Spleen (tissue), 11 donors: ENCODE measurements around the gene ATG16L1. TPM values are rescaled to one million over a fixed set of nuclear protein-coding genes. Genes with fewer than 3 reads are reported as not detected.

Experiments
- DNase-seq: peaks from one replicate; pipeline ENCODE4 v3.0.0-alpha.2; 2020
- H3K27ac ChIP-seq, 8 donors: fragments of 200-600 bp; sonication (generic) in 7 of 8; 1 replicate in 4 of 8; 2 replicates in 4 of 8; pipeline versions ENCODE4 v1.5.0 to v1.8.0; 2016 to 2021; ENCODE audit warnings: inconsistent platforms in 4 of 8, mild to moderate bottlenecking in 4 of 8, moderate library complexity in 1 of 8
- H3K27me3 ChIP-seq, 7 donors: fragments of 200-600 bp; sonication (generic) in 6 of 7; replicated peaks in 1 of 7; 1 replicate in 4 of 7; 2 replicates in 3 of 7; pipeline versions ENCODE4 v1.5.0 to v1.8.0; 2016 to 2021; ENCODE audit warnings: inconsistent platforms in 3 of 7, mild to moderate bottlenecking in 1 of 7
- H3K36me3 ChIP-seq, 6 donors: fragments of 200-600 bp; sonication (generic) in 5 of 6; 1 replicate in 4 of 6; 2 replicates in 2 of 6; pipeline versions ENCODE4 v1.5.0 to v1.8.0; 2016 to 2021; ENCODE audit warnings: inconsistent platforms in 2 of 6
- H3K4me1 ChIP-seq, 6 donors: fragments of 200-600 bp; sonication (generic) in 5 of 6; 1 replicate in 3 of 6; 2 replicates in 3 of 6; pipeline versions ENCODE4 v1.5.0 to v1.8.0; 2016 to 2021; ENCODE audit warnings: inconsistent platforms in 3 of 6
- H3K4me3 ChIP-seq, 8 donors: fragments of 200-600 bp; sonication (generic) in 7 of 8; 1 replicate in 4 of 8; 2 replicates in 4 of 8; pipeline versions ENCODE4 v1.5.0 to v1.8.0; 2016 to 2021; ENCODE audit warnings: inconsistent platforms in 4 of 8, mild to moderate bottlenecking in 4 of 8, moderate library complexity in 2 of 8
- H3K9me3 ChIP-seq, 8 donors: fragments of 200-600 bp; sonication (generic) in 7 of 8; 1 replicate in 4 of 8; 2 replicates in 4 of 8; pipeline versions ENCODE4 v1.5.0 to v1.8.0; 2016 to 2021; ENCODE audit warnings: inconsistent platforms in 4 of 8
- POLR2A ChIP-seq, 3 donors: fragments of 450-650 bp; IDR thresholded peaks; one replicate each; pipeline ENCODE4 v1.5.1; 2017; ENCODE audit warnings: antibody characterized with exemption in 3 of 3, mild to moderate bottlenecking in 1 of 3
- POLR2AphosphoS5 ChIP-seq, 3 donors: sonication (generic); formaldehyde crosslinking; IDR thresholded peaks; one replicate each; pipeline ENCODE4 v1.5.1; 2017; ENCODE audit warnings: antibody characterized with exemption in 3 of 3
- WGBS, 5 donors: extraction: QIAGEN DNeasy Blood & Tissue Kit in 3 of 5; methylation state at CpG; one replicate each; pipeline versions ENCODE4 v1.1.5 to v1.1.7; 2013 to 2018; 5-methylcytosine and 5-hydroxymethylcytosine counted together
- intact Hi-C: fragments of 100-400 bp; cut with DNase I; formaldehyde crosslinking; loops from one replicate; pipeline ENCODE4 v1.15.0; 2023; ENCODE audit warnings: low total_unique reads
- polyA plus RNA-seq, 3 donors: library from polyadenylated mRNA; stranded (reverse); fragments of 200-250 nt; gene quantifications; one replicate each; pipeline ENCODE4 v1.2.1, GENCODE V29; 2013
- total RNA-seq, 7 donors: library from RNA; depleted of rRNA in 3 of 7; stranded (reverse); fragments of >200 nt in 3 of 7; fragmentation: NEBNext Ultra II Directional in 4 of 7; extraction: Animal tissue kit (Norgen Biotek cat#: 25700) in 4 of 7; gene quantifications; one replicate each; pipeline versions ENCODE4 v1.1.0 to v1.2.1, GENCODE V29; 2016 to 2021
- TF ChIP-seq, protein P1 (sequence below), 11 experiments: fragments of 200-600 bp in 7 of 11; fragments of 450-650 bp in 4 of 11; sonication (generic) in 4 of 11; IDR thresholded peaks in 8 of 11; conservative IDR thresholded peaks in 3 of 11; 1 replicate in 7 of 11; 2 replicates in 4 of 11; pipeline versions ENCODE4 v1.4.0 to v1.8.0; 2016 to 2021; ENCODE audit warnings: antibody characterized with exemption in 11 of 11, inconsistent platforms in 4 of 11, mild to moderate bottlenecking in 1 of 11
- donor health status: healthy with polysubstance abuse.
- donor health status: DM: no; HTN: no; CAD: no; lungs with moderate emphysema.
- donor health status: DM: no; HTN: no; CAD: no.
- donor health status: Bipolar disorder and iron deficiency.
- donor health status: healthy.
- donor health status: DM: no; HTN: no; CAD: no.
- donor health status: DM: yes; HTN: yes; CAD: no.

Gene ATG16L1
- total and polyA plus RNA-seq, 10 donors = 12.0 to 45.8 (median 32.3) TPM

DNA sequence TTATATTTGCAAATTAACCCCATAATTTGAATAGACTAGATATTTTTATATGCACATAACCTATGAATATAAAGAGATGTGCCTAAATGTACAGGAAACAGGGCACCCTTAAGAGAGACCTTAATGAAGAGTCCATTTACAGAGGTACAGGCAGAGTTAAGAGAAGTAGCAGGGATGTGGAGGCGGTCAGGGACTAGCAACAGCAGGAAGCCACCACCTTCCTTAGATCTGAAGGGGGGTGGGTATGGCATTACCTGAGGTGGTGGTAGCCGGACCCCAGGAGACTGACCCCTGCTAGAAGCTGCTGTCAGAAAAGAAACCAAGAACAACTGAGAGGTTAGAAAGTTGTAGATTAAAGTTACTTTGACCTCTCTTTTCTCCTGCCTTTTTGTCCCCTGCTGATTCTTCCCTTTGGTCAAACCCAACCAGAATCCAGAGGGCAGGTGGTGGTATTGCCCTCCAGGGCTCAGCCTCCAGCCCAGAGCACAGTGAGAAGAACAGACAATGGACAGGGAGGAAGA lies 24.9 kb upstream of the ATG16L1 start:
- intact Hi-C loops = no loop called here
- Histone ChIP-seq H3K9me3 (no peaks in the 10 kb centered on the region), H3K27me3 (no peaks in the 10 kb centered on the region), H3K36me3 (no peaks in the 10 kb centered on the region), H3K4me1 (peaks cover 0 to 18% (median 1%) of the 10 kb centered on the region in 6 donors), H3K4me3 (no peak overlapping the region), H3K27ac (no peak overlapping the region)
- WGBS, 5 donors = 76 to 88% (median 83%) methylated on average over 2 of the region's 2 CpGs
- TF ChIP-seq POLR2AphosphoS5 (IDR thresholded peaks at IDR 0.05) (no peak), POLR2A (IDR thresholded peaks at IDR 0.05) (no peak)
- TF ChIP-seq, protein P1, sequence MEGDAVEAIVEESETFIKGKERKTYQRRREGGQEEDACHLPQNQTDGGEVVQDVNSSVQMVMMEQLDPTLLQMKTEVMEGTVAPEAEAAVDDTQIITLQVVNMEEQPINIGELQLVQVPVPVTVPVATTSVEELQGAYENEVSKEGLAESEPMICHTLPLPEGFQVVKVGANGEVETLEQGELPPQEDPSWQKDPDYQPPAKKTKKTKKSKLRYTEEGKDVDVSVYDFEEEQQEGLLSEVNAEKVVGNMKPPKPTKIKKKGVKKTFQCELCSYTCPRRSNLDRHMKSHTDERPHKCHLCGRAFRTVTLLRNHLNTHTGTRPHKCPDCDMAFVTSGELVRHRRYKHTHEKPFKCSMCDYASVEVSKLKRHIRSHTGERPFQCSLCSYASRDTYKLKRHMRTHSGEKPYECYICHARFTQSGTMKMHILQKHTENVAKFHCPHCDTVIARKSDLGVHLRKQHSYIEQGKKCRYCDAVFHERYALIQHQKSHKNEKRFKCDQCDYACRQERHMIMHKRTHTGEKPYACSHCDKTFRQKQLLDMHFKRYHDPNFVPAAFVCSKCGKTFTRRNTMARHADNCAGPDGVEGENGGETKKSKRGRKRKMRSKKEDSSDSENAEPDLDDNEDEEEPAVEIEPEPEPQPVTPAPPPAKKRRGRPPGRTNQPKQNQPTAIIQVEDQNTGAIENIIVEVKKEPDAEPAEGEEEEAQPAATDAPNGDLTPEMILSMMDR (IDR thresholded peaks at IDR 0.05 in 8 of 11, conservative IDR thresholded peaks at IDR 0.05 in 3 of 11) = no peak
- no peak for DNase-seq

DNA sequence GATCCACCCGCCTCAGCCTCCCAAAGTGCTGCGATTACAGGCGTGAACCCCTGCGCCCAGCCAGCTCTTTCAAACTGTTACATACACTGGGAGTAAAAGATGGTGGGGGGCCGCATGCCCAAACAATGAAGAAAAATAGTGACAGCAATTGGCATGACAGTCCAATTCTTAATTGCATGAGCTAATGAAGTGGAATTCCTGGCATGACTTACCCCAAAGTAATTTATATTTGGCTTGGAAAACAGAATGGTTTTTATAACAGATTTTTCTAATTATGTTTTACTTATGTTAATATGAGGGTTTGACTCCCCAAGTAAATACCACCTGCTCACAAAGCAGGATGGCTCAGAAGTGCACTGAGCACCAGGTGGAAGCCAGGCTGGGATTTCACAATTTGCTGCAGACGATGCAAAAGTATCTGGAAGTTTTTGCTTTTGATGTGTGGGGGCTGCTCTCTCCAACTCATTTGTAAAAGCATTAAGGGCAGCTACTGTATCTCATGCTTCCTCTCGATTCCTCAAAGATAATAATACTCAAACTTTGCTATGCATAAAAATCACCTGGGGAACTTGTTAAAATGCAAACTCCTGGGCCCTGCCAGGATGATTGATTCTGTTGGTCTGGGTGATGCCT lies 24.0 kb upstream of the ATG16L1 start:
- H3K27ac ChIP-seq = no peak overlapping the region
- peaks cover 0 to 25% (median 6%) of the 10 kb centered on the region in 6 donors for H3K4me1 ChIP-seq
- DNase-seq = no peak
- no peaks in the 10 kb centered on the region for H3K27me3 ChIP-seq
- H3K9me3 ChIP-seq = no peaks in the 10 kb centered on the region
- H3K36me3 ChIP-seq = no peaks in the 10 kb centered on the region
- intact Hi-C loops = no loop called here
- H3K4me3 ChIP-seq = no peak overlapping the region
- 84 to 91% (median 86%) methylated on average over 7 of the region's 7 CpGs for WGBS, 5 donors
- TF ChIP-seq POLR2A (IDR thresholded peaks at IDR 0.05) = no peak
- no peak for TF ChIP-seq POLR2AphosphoS5 (IDR thresholded peaks at IDR 0.05)
- TF ChIP-seq, protein P1 (IDR thresholded peaks at IDR 0.05 in 8 of 11, conservative IDR thresholded peaks at IDR 0.05 in 3 of 11) = no peak

DNA sequence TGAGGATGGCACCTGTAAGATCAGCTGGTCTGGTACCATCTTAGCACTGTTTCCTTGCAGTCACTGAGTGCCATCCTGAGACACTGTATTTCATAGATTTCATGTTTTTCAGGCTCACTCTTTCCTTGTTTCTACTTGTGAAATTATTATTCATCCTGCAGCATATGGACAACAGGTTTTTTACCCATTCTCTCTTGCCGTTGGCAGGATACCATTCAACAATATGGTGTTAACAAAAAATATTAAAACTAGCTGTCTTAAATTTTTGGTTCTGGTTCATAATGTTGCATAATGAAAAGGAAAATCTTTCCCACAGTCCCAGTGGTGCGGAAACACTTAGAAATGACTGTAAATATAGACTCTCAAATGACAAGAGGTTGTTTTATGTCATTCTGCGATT lies 23.1 kb upstream of the ATG16L1 start:
- no peaks in the 10 kb centered on the region for H3K9me3 ChIP-seq
- intact Hi-C loops = no loop called here

More for the DNA sequence above, 23.1 kb upstream of the ATG16L1 start:
- no peak for DNase-seq
- Histone ChIP-seq H3K4me1 (peaks cover 0 to 26% (median 6%) of the 10 kb centered on the region in 6 donors), H3K4me3 (no peak overlapping the region), H3K27ac (no peak overlapping the region), H3K36me3 (no peaks in the 10 kb centered on the region), H3K27me3 (no peaks in the 10 kb centered on the region)
- WGBS, 5 donors = 75 to 95% (median 87%) methylated on average over 3 of the region's 3 CpGs
- no peak for TF ChIP-seq POLR2A (IDR thresholded peaks at IDR 0.05)
- TF ChIP-seq, protein P1 (IDR thresholded peaks at IDR 0.05 in 8 of 11, conservative IDR thresholded peaks at IDR 0.05 in 3 of 11) = no peak
- no peak for TF ChIP-seq POLR2AphosphoS5 (IDR thresholded peaks at IDR 0.05)
